ENCODE results near the gene EOLA2. TPM values are rescaled to one million over a fixed set of nuclear protein-coding genes. Genes with fewer than 3 reads are reported as not detected.

The EOLA2 gene
- total RNA-seq, 1 donor from 2014 or later = 36.2 TPM

- peak; percentile 26 for DNase-seq (ENCODE audit: low read depth, low spot score)
- Mint-ChIP-seq H3K27ac (ENCODE audit: unreplicated experiment) (no peak overlapping the region), H3K36me3 (ENCODE audit: low read depth) (peaks cover 14% of the 10 kb centered on the region), H3K4me3 (no peak overlapping the region), H3K9me3 (peaks cover 4% of the 10 kb centered on the region), H3K27me3 (ENCODE audit: low read depth) (no peaks in the 10 kb centered on the region), H3K4me1 (no peaks in the 10 kb centered on the region)
- peak; percentile 70 for TF ChIP-seq CTCF (conservative IDR thresholded peaks at IDR 0.05)
Observed at GRCh38 chrX:149962859-149963757, 24.8 kb upstream of the EOLA2 start.

GRCh38 chrX:149962010-149962409 is 23.7 kb upstream of the EOLA2 start:
- no peaks in the 10 kb centered on the region for H3K4me1 Mint-ChIP-seq
- no peak overlapping the region for H3K27ac Mint-ChIP-seq (ENCODE audit: unreplicated experiment)
- TF ChIP-seq CTCF (conservative IDR thresholded peaks at IDR 0.05) = no peak
- DNase-seq (ENCODE audit: low read depth, low spot score) = no peak
- H3K27me3 Mint-ChIP-seq (ENCODE audit: low read depth) = no peaks in the 10 kb centered on the region
- no peak overlapping the region for H3K4me3 Mint-ChIP-seq
- peaks cover 4% of the 10 kb centered on the region for H3K9me3 Mint-ChIP-seq
- H3K36me3 Mint-ChIP-seq (ENCODE audit: low read depth) = peaks cover 10% of the 10 kb centered on the region

GRCh38 chrX:149961572-149961971 is 23.3 kb upstream of the EOLA2 start:
- Mint-ChIP-seq H3K27ac (ENCODE audit: unreplicated experiment) (no peak overlapping the region), H3K9me3 (peaks cover 4% of the 10 kb centered on the region), H3K4me1 (no peaks in the 10 kb centered on the region), H3K4me3 (no peak overlapping the region), H3K27me3 (ENCODE audit: low read depth) (no peaks in the 10 kb centered on the region), H3K36me3 (ENCODE audit: low read depth) (peaks cover 9% of the 10 kb centered on the region)
- TF ChIP-seq CTCF (conservative IDR thresholded peaks at IDR 0.05) = no peak
- no peak for DNase-seq (ENCODE audit: low read depth, low spot score)

- peaks cover 2% of the 10 kb centered on the region for H3K36me3 Mint-ChIP-seq (ENCODE audit: low read depth)
- H3K9me3 Mint-ChIP-seq = no peaks in the 10 kb centered on the region
- no peak overlapping the region for H3K27ac Mint-ChIP-seq (ENCODE audit: unreplicated experiment)
- no peaks in the 10 kb centered on the region for H3K4me1 Mint-ChIP-seq
- TF ChIP-seq CTCF (conservative IDR thresholded peaks at IDR 0.05) = peak; percentile 61
- no peaks in the 10 kb centered on the region for H3K27me3 Mint-ChIP-seq (ENCODE audit: low read depth)
- H3K4me3 Mint-ChIP-seq = no peak overlapping the region
- DNase-seq (ENCODE audit: low read depth, low spot score) = peak; percentile 8
Observed at GRCh38 chrX:149950681-149951080, 12.4 kb upstream of the EOLA2 start.

GRCh38 chrX:149949743-149950436 is 11.6 kb upstream of the EOLA2 start:
- DNase-seq (ENCODE audit: low read depth, low spot score) = no peak
- H3K4me1 Mint-ChIP-seq = no peaks in the 10 kb centered on the region
- peaks cover 2% of the 10 kb centered on the region for H3K36me3 Mint-ChIP-seq (ENCODE audit: low read depth)
- no peaks in the 10 kb centered on the region for H3K9me3 Mint-ChIP-seq
- no peak overlapping the region for H3K4me3 Mint-ChIP-seq
- no peak for TF ChIP-seq CTCF (conservative IDR thresholded peaks at IDR 0.05)
- no peaks in the 10 kb centered on the region for H3K27me3 Mint-ChIP-seq (ENCODE audit: low read depth)
- H3K27ac Mint-ChIP-seq (ENCODE audit: unreplicated experiment) = no peak overlapping the region

Measured in neural crest cell (in vitro differentiated cells).